ENCODE data around the gene ADAMTSL1.

ADAMTSL1 gene

GRCh38 chr9:18673179-18673578, 199.2 kb downstream of the ADAMTSL1 start:
- no peak overlapping the region for H3K4me3 ChIP-seq (ENCODE audit: low read length)
- no peak overlapping the region for H3K9ac ChIP-seq (ENCODE audit: low read depth, low read length)
- H3K9me3 ChIP-seq (ENCODE audit: insufficient read depth, low read depth, low read length), result no peaks in the 10 kb centered on the region
- 92% methylated on average over 4 of the region's 4 CpGs for WGBS
- H3K36me3 ChIP-seq (ENCODE audit: insufficient read depth, low read length), result no peaks in the 10 kb centered on the region
- H3K27me3 ChIP-seq (ENCODE audit: insufficient read depth, low read length), result no peaks in the 10 kb centered on the region
- H3K27ac ChIP-seq (ENCODE audit: low read depth, low read length), result no peak overlapping the region
- peaks cover 6% of the 10 kb centered on the region; the same call in 1 of the 2 replicates for H3K4me1 ChIP-seq (ENCODE audit: insufficient read depth, low read length)

- Histone ChIP-seq H3K36me3 (ENCODE audit: insufficient read depth, low read length) (no peaks in the 10 kb centered on the region), H3K27me3 (ENCODE audit: insufficient read depth, low read length) (no peaks in the 10 kb centered on the region), H3K27ac (ENCODE audit: low read depth, low read length) (no peak overlapping the region), H3K9me3 (ENCODE audit: insufficient read depth, low read depth, low read length) (no peaks in the 10 kb centered on the region), H3K4me3 (ENCODE audit: low read length) (no peak overlapping the region), H3K4me1 (ENCODE audit: insufficient read depth, low read length) (no peaks in the 10 kb centered on the region), H3K9ac (ENCODE audit: low read depth, low read length) (no peak overlapping the region)
- WGBS, result 100% methylated on average over 1 of the region's 1 CpG
Observed at GRCh38 chr9:18675332-18675731, 201.4 kb downstream of the ADAMTSL1 start.

- no peaks in the 10 kb centered on the region for H3K36me3 ChIP-seq (ENCODE audit: insufficient read depth, low read length)
- no peaks in the 10 kb centered on the region for H3K4me1 ChIP-seq (ENCODE audit: insufficient read depth, low read length)
- H3K4me3 ChIP-seq (ENCODE audit: low read length), result no peak overlapping the region
- H3K27me3 ChIP-seq (ENCODE audit: insufficient read depth, low read length), result no peaks in the 10 kb centered on the region
- no peak overlapping the region for H3K9ac ChIP-seq (ENCODE audit: low read depth, low read length)
- H3K9me3 ChIP-seq (ENCODE audit: insufficient read depth, low read depth, low read length), result no peaks in the 10 kb centered on the region
- no peak overlapping the region for H3K27ac ChIP-seq (ENCODE audit: low read depth, low read length)
Observed at GRCh38 chr9:18675973-18676372, 202.0 kb downstream of the ADAMTSL1 start.

- Histone ChIP-seq H3K27me3 (ENCODE audit: insufficient read depth, low read length) (no peaks in the 10 kb centered on the region), H3K9ac (ENCODE audit: low read depth, low read length) (no peak overlapping the region), H3K36me3 (ENCODE audit: insufficient read depth, low read length) (no peaks in the 10 kb centered on the region), H3K9me3 (ENCODE audit: insufficient read depth, low read depth, low read length) (no peaks in the 10 kb centered on the region), H3K4me3 (ENCODE audit: low read length) (no peak overlapping the region), H3K4me1 (ENCODE audit: insufficient read depth, low read length) (no peaks in the 10 kb centered on the region), H3K27ac (ENCODE audit: low read depth, low read length) (no peak overlapping the region)
- 100% methylated on average over 1 of the region's 2 CpGs for WGBS
Observed at GRCh38 chr9:18676525-18676924, 202.6 kb downstream of the ADAMTSL1 start.

- H3K27me3 ChIP-seq (ENCODE audit: insufficient read depth, low read length), result no peaks in the 10 kb centered on the region
- no peak overlapping the region for H3K27ac ChIP-seq (ENCODE audit: low read depth, low read length)
- H3K36me3 ChIP-seq (ENCODE audit: insufficient read depth, low read length), result no peaks in the 10 kb centered on the region
- no peak overlapping the region for H3K4me3 ChIP-seq (ENCODE audit: low read length)
- no peaks in the 10 kb centered on the region for H3K9me3 ChIP-seq (ENCODE audit: insufficient read depth, low read depth, low read length)
- H3K4me1 ChIP-seq (ENCODE audit: insufficient read depth, low read length), result no peaks in the 10 kb centered on the region
- WGBS, result 100% methylated on average over 1 of the region's 1 CpG
- H3K9ac ChIP-seq (ENCODE audit: low read depth, low read length), result no peak overlapping the region
Observed at GRCh38 chr9:18678821-18679590, 205.1 kb downstream of the ADAMTSL1 start.

GRCh38 chr9:18682907-18683306, 209.0 kb downstream of the ADAMTSL1 start:
- Histone ChIP-seq H3K36me3 (ENCODE audit: insufficient read depth, low read length) (no peaks in the 10 kb centered on the region), H3K9me3 (ENCODE audit: insufficient read depth, low read depth, low read length) (no peaks in the 10 kb centered on the region), H3K27ac (ENCODE audit: low read depth, low read length) (no peak overlapping the region), H3K4me3 (ENCODE audit: low read length) (no peak overlapping the region), H3K4me1 (ENCODE audit: insufficient read depth, low read length) (no peaks in the 10 kb centered on the region), H3K27me3 (ENCODE audit: insufficient read depth, low read length) (no peaks in the 10 kb centered on the region), H3K9ac (ENCODE audit: low read depth, low read length) (no peak overlapping the region)
- WGBS, result 95% methylated on average over 5 of the region's 6 CpGs

GRCh38 chr9:18683312-18683711, 209.4 kb downstream of the ADAMTSL1 start:
- no peak overlapping the region for H3K27ac ChIP-seq (ENCODE audit: low read depth, low read length)
- no peak overlapping the region for H3K4me3 ChIP-seq (ENCODE audit: low read length)
- H3K4me1 ChIP-seq (ENCODE audit: insufficient read depth, low read length), result no peaks in the 10 kb centered on the region
- H3K9ac ChIP-seq (ENCODE audit: low read depth, low read length), result no peak overlapping the region
- H3K27me3 ChIP-seq (ENCODE audit: insufficient read depth, low read length), result no peaks in the 10 kb centered on the region
- H3K36me3 ChIP-seq (ENCODE audit: insufficient read depth, low read length), result no peaks in the 10 kb centered on the region
- no peaks in the 10 kb centered on the region for H3K9me3 ChIP-seq (ENCODE audit: insufficient read depth, low read depth, low read length)
- 92% methylated on average over 12 of the region's 12 CpGs for WGBS

GRCh38 chr9:18683851-18684250, 209.9 kb downstream of the ADAMTSL1 start:
- Histone ChIP-seq H3K9me3 (ENCODE audit: insufficient read depth, low read depth, low read length) (no peaks in the 10 kb centered on the region), H3K36me3 (ENCODE audit: insufficient read depth, low read length) (no peaks in the 10 kb centered on the region), H3K9ac (ENCODE audit: low read depth, low read length) (no peak overlapping the region), H3K4me1 (ENCODE audit: insufficient read depth, low read length) (no peaks in the 10 kb centered on the region), H3K4me3 (ENCODE audit: low read length) (no peak overlapping the region), H3K27me3 (ENCODE audit: insufficient read depth, low read length) (no peaks in the 10 kb centered on the region), H3K27ac (ENCODE audit: low read depth, low read length) (no peak overlapping the region)
- no CpG with 5 or more reads among the region's 1 CpG for WGBS

GRCh38 chr9:18684593-18685317, 210.8 kb downstream of the ADAMTSL1 start:
- Histone ChIP-seq H3K9ac (ENCODE audit: low read depth, low read length) (no peak overlapping the region), H3K9me3 (ENCODE audit: insufficient read depth, low read depth, low read length) (no peaks in the 10 kb centered on the region), H3K4me1 (ENCODE audit: insufficient read depth, low read length) (no peaks in the 10 kb centered on the region), H3K27me3 (ENCODE audit: insufficient read depth, low read length) (no peaks in the 10 kb centered on the region), H3K36me3 (ENCODE audit: insufficient read depth, low read length) (no peaks in the 10 kb centered on the region), H3K27ac (ENCODE audit: low read depth, low read length) (no peak overlapping the region), H3K4me3 (ENCODE audit: low read length) (no peak overlapping the region)
- 97% methylated on average over 4 of the region's 5 CpGs for WGBS

GRCh38 chr9:18688581-18689565, 214.9 kb downstream of the ADAMTSL1 start:
- Histone ChIP-seq H3K36me3 (ENCODE audit: insufficient read depth, low read length) (no peaks in the 10 kb centered on the region), H3K4me1 (ENCODE audit: insufficient read depth, low read length) (no peaks in the 10 kb centered on the region), H3K4me3 (ENCODE audit: low read length) (no peak overlapping the region), H3K27me3 (ENCODE audit: insufficient read depth, low read length) (no peaks in the 10 kb centered on the region), H3K9me3 (ENCODE audit: insufficient read depth, low read depth, low read length) (0 out of 2 replicates have a peak, but pooled peaks cover under 1% of the 10 kb centered on the region), H3K27ac (ENCODE audit: low read depth, low read length) (no peak overlapping the region), H3K9ac (ENCODE audit: low read depth, low read length) (no peak overlapping the region)
- 98% methylated on average over 4 of the region's 6 CpGs for WGBS

- no peaks in the 10 kb centered on the region for H3K4me1 ChIP-seq (ENCODE audit: insufficient read depth, low read length)
Observed at GRCh38 chr9:18689921-18690320, 216.0 kb downstream of the ADAMTSL1 start.

More at GRCh38 chr9:18689921-18690320, 216.0 kb downstream of the ADAMTSL1 start:
- Histone ChIP-seq H3K27ac (ENCODE audit: low read depth, low read length) (no peak overlapping the region), H3K27me3 (ENCODE audit: insufficient read depth, low read length) (no peaks in the 10 kb centered on the region), H3K9me3 (ENCODE audit: insufficient read depth, low read depth, low read length) (peaks cover 9% of the 10 kb centered on the region), H3K9ac (ENCODE audit: low read depth, low read length) (no peak overlapping the region), H3K36me3 (ENCODE audit: insufficient read depth, low read length) (no peaks in the 10 kb centered on the region), H3K4me3 (ENCODE audit: low read length) (no peak overlapping the region)

Data from HUES64 (cell line).